Stimulated activated naive CD4-positive, alpha-beta T cell treated with Interleukin-2 at 50 U/mL for 16 hours (primary cell): Measurements from ENCODE around the gene C9.
"Not testable (repeated sequence)": the region's sequence is repeated elsewhere in the genome, so short reads cannot be mapped to it uniquely, and the experiment has no call there.

Experiments used
- DNase-seq: peaks from one replicate; lab custom pipeline; 2025; lab: John Stamatoyannopoulos, UW

C9 gene

GRCh38 chr5:39260095-39260494, 104.2 kb downstream of the C9 start:
- no peak for DNase-seq

GRCh38 chr5:39257554-39257953, 106.7 kb downstream of the C9 start:
- DNase-seq = no peak

- DNase-seq = no peak
These were observed 107.6 kb downstream of the C9 start for GRCh38 chr5:39256477-39257235.

GRCh38 chr5:39255406-39255805, 108.9 kb downstream of the C9 start:
- DNase-seq = no peak

- DNase-seq = no peak
These were observed 109.6 kb downstream of the C9 start for GRCh38 chr5:39254671-39255070.

GRCh38 chr5:39253196-39253595, 111.1 kb downstream of the C9 start:
- DNase-seq = no peak

- no peak for DNase-seq
These were observed 114.6 kb downstream of the C9 start for GRCh38 chr5:39249564-39250274.

GRCh38 chr5:39249069-39249468, 115.2 kb downstream of the C9 start:
- DNase-seq = no peak

GRCh38 chr5:39240750-39241149, 123.5 kb downstream of the C9 start:
- no peak for DNase-seq

GRCh38 chr5:39238366-39239105, 125.8 kb downstream of the C9 start:
- no peak for DNase-seq

- no peak for DNase-seq
These were observed 127.6 kb downstream of the C9 start for GRCh38 chr5:39236718-39237117.

GRCh38 chr5:39235648-39236047, 128.6 kb downstream of the C9 start:
- DNase-seq = no peak

- not testable (repeated sequence) for DNase-seq
These were observed 129.8 kb downstream of the C9 start for GRCh38 chr5:39234494-39234893.
